Stimulated activated CD4-positive, alpha-beta T cell treated with anti-CD3 and anti-CD28 coated beads, Interleukin-15, amount 100 ng/mL, for 1 hour (primary cell): ENCODE data around the gene TSPAN15.

Source experiments
- DNase-seq, 2 donors: peaks; one replicate each; pipeline ENCODE4 v3.0.0-alpha.2; 2020; ENCODE audit warnings: low read depth in 1 of 2, low spot score in 1 of 2

The TSPAN15 gene

DNA sequence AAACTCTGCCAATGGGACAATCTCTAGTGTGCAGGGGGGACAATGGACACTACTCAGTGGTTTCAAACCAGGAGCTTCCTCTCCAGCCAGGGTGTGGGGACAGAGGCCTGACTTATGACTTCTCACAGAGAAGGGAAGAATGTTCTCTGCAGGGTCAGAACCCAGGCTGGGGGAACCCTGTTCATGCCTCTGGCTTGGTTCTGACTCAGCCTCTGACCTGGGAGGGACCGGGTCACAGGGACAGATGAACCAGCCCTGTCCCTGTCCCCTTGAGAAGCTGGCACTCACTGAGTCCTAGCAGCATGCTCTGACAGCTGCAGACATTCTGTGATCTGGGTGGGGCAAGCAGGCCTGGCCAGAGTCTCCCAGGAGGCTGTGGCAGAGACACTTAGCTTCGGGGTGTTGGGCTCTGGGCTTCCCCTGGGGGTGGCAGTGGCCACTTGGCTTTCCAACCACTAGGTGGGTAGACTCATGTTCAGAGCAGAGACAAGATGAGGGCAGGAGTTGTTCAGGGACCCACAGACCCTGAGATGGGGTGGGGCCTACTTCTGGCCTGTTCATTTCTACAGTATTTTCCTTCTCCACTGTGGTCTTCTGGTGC lies 13.6 kb downstream of the TSPAN15 start:
- DNase-seq, result no peak

DNA sequence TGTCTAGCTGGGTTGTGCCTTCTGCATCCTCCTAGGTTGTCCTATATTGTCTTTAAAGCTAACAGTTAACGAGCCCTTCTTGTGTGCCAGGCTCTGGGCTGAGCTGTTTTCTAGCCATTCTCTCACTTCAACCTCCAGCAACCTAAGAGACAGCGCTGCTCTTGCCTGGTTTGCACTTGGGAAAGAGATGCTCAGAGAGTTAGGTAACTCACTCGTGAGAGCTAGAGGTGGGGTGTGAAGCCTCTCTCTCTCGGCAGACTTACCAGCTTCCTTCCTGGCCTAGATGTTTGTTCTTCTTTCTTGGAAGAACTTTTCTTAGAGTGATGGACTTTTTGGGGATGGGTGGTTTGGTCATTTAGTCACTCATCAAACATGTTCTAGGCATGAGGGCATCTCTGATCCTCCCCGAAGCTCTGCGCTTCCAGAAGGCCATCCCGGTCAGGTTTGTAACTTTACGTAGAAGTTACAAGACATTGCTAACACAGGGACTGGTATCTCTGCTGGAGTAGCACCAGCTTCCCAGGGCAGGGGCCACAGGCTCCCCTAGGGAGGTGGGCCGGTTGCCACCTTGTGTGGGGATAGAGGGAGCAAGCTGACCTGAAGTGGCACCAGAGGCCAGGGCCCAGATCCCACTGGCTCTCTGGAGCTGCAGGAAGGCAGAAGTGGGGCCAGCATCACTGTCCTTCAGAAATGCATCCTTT lies 14.3 kb downstream of the TSPAN15 start:
- DNase-seq, result no peak

DNA sequence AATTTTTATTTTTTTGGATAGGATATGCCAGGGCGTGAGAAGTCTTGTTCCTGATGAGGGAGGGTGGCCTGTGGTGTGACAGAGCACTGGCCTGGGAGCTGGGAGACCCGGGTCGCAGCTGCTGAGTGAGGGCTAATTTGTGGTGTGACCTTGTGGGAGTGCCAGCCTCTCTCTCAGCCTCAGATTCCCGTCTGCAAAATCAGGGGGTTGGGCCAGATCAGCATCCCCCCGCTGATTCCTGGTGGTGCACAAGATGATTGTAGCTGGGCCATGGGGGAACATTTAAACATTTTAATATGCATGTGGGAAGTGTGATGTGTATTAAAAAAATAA lies 14.9 kb downstream of the TSPAN15 start:
- no peak for DNase-seq

DNA sequence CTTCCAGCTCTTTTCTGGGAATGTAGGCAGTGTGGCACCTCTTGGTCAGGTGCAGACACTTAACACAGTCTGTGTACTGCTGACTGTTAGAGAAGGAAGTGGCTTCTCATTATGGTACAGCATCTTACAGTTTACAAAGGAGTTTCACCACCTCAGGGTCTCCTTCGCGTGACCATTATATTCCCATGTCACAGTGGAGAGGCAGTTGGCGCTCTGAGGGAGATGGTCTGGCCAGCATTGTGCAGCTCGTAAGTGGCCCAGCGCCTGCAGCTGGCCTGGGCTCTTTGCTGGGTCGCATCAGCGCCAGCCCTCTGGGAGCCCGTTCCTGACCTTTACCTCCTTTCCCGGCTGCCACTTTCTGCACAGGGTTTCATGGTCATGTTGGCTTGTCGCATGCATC lies 15.4 kb downstream of the TSPAN15 start:
- no peak for DNase-seq

DNA sequence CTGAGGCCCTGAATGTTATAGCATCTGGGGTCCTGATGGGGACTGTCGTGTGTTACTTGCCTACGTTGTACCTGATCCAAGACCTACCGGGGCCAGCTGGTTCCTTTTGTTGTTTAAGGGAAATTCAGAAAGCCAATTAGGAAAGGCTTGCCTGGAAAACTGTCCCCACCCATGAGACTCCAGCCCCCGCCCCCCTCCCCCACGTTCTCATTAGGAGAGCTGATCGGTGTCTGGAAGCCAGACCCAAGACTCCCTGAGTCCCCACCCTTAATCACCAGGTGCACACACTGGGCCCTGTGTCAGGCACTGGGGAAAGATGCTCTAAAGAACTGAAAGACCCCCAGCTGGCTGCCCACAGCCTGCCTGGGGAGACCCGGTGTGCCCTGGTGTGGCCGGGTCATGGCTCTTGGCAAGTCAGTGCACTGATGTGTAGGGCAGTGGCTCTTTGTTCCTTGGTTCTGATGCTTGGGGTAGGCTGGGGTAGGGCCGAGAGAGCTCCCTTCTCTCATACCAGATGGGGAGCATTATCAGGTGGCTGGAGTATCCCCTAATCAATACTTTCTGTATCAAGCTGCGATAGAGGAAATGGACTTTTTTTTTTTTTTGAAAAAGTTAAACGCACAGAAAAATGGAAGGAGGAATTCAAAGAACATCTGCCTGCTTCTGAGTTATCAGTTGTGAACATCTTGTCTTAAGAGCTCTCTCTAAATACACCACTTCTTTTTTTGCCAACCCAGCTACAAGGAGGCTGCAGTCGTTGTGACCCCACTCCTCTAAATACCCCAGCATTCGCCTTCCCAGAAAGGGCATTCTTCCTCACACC lies 16.9 kb downstream of the TSPAN15 start:
- DNase-seq, result no peak

DNA sequence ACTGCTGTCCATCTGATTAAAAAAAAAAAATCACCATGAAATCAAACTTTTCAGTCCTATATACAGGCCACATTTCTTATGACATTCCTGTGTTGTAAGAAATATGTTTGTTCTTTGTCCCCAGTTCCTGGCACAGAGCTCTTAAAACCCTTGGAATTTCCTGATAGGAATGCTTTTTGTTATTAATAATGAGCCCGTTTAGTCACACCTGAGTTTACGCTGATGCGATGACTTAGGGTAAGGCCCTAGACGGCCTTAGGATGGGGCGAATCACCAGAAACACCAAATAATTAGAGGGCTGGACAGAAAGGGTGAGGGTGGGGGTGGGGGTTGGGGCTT lies 17.5 kb downstream of the TSPAN15 start:
- DNase-seq, result no peak

DNA sequence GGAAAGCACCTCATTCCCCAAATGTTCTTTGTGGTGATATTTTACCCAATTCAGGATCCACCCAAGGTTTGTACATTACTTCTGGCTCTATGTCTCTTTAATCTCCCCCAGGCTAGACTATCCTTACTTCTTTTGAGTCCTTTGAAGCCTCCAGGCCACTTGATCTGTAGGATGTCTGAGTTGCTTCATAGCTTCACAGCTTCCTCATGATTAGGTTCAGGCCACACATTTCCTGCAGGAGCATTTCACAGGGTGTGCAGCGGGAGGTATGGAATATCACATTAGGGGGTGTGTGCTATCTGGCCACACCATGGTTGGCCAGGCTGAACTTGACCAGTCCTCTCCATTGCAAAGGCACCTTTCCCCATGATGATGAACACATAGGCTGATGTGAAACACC lies 18.7 kb downstream of the TSPAN15 start:
- DNase-seq, result no peak

DNA sequence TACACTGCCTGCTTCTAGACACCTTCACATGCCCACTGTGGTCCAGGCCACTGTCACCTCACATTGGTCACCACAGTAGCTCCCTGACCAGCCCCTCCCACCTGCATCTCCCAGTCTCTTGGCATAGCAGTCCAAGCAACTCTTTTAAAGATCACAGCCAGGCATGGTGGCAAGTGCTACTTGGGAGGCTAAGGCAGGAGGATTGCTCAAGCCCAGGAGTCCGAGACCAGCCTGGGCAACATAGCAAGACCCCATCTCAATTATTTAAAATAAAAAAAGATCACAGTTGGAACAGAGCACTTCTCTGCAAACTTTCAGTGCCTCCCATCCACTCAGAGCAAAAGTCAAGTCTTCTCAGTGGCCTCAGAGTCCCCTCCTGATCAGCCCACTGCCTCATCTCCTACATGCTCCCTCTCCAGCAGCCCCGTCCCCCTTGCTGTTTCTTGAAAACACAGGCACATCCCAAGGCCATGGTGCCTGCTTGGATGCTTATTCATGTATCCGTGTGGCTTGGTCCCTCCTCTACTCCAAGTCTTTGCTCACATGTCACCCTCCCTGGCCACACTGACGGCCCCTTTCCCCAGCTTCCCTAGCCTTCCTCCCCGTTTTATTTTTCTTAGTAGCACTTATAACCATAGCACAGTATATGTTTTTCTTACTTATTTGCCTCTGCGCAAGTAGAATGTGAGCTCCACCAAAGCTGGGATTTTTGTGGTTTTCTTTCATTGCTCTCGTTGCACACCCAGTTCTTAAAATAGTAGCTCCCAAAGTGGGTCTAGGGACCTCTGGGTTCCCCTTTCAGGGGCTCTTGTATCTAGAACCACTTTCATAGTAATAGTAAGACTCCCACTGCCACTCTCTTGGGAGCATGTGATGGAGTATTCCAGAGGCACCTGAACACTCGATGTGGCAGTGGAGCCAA lies 19.5 kb downstream of the TSPAN15 start:
- DNase-seq, result no peak

DNA sequence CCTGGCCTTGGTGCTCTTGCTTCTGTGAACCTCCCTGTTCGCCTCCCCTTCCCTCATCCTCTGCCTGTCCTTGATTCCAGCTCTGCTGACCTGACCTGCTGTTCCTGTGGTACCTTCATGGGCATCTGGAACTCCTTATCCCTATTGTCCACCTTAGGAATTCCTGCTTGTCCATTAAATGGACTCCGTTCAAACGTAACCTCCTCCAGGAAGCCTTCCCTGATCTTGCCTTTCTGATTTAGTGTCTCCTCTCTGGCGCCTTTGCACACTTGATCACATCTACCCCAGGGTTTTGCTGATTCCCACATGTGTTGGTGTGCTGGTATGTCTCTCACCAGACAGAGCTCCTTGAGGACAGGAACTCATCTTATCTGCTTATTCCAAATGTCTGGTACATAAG lies 20.9 kb downstream of the TSPAN15 start:
- no peak for DNase-seq

DNA sequence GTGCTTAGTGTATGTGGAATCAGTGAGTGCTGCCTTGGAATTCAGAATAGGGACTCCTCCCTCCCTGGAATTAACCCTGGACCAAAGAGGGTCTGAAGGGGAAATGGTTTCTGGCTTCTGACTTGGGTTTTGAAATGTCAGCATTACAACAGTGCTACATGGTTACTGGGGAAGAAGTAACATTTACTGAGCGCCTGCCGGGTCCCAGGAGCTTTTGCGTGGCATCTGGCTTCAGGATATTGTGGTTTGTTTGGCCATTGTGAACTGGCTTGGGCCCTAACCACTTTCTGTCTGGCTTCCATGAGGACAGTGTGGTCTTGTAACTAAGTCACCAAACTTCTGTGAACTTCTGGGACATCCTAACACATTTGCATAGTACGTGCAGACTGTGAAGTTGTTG lies 21.3 kb downstream of the TSPAN15 start:
- DNase-seq, result no peak

DNA sequence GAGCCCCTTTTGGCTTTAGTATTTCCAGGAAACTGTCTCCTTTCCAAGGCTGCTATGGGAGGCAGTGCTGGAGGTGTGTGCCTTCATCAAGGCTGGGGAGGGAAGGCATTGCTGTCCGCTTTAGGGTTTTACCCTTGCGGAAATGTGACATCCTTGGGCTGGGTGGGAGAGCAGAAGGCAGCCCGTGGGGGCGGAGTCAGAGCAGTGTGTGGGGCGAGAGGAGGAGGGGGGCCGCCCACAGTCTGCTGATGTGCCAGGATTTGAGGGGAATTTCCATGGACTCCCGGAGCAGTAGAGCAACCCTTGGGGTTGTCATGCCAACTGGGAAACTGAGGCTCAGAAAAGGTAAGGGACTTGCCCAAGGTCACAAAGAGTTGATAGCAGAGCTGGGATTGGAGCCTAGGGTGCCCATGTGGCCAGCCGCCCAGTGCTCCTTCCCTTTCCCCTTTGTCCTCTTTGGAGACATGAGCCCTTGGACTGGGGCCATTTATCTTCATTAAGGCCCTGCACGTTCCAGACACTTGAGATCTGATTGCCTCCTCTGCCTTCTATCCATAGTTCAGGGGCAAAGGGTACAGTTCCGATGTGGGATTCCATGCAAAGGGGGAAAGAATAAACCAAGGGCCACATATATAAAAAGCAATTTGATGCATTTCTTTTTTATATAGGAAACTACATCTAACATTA lies 22.2 kb downstream of the TSPAN15 start:
- DNase-seq, result no peak

DNA sequence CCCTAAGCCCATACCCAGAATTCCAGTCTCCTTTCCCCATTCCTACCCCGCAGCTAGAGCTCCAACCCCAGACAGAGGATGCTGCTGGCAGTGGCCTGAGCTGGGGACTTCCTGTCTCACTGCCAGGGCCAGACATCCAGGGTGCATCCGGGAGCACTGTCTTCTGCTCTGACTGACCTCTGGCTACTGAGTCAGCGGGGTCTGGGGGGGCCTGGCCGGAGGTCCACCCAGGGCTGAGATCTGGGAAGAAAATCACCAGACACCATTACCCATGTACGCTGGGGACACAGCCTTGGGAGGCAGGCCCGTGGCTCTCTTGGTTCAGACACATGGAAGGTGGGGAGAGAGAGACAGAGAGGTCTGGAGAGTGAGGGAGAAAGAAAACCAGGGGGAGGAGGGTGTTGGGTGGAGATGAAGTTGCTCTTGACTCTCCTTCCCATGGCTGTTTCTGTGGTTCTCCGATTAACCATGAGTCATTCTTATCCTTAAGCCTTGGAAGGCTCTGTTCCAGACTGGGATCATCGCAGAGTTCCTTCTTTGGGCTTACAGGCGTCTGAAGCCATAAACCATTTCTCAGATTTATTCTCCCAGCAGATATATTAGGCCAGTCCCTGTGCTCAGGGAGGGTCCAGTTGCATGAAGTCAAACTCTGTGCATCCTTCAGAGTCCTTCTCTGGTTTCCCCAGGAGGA lies 23.6 kb downstream of the TSPAN15 start:
- no peak for DNase-seq

DNA sequence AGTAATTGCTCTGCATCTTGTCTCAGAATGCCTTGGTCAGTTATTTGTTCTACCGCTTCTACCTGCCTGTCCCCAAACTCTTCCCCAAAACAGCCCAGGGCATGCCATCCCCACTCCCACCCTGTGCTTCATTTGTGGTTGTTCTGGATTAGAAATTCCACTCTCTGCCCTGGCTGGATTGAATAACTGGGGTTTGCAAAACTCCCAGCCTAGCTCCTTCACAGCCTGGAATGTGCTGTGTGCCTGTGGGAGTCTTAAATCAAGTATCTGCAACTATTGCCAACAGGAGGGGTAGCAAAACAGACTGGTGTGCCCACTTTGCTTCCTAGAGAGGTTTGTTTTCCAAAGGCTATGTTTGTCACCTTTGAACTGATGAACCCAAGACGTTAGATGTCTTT lies 24.2 kb downstream of the TSPAN15 start:
- DNase-seq, result no peak

DNA sequence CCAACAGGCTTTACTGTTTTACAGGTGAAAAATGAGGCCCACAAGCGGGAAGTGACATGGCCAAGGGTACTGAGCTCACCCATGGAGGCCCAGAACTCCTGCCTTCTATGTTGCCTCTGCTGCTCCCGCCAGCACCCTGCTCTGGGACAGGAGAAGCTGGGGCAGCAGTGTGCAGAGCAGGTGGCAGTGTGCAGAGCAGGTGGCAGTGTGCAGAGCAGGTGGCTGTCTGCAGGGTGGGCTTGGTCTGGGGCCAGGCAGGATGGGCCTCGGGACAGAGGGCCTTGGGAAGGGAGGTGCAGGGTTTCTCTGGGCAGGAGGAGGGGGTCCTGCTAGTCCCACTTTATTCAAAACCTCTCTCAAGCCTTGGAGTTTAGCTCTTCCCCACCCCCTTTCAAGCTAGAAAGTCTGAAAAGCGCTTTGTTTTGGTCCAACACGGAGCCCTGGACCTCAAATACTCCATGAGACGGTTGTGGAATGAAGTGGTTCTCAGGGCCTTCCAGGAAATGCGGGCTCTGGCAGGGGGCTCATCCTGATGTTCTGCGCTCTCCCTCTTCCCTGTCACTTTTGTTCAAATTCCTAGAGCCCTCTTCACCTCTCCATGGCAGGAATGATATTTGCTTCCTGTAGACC lies 26.8 kb downstream of the TSPAN15 start:
- no peak for DNase-seq

DNA sequence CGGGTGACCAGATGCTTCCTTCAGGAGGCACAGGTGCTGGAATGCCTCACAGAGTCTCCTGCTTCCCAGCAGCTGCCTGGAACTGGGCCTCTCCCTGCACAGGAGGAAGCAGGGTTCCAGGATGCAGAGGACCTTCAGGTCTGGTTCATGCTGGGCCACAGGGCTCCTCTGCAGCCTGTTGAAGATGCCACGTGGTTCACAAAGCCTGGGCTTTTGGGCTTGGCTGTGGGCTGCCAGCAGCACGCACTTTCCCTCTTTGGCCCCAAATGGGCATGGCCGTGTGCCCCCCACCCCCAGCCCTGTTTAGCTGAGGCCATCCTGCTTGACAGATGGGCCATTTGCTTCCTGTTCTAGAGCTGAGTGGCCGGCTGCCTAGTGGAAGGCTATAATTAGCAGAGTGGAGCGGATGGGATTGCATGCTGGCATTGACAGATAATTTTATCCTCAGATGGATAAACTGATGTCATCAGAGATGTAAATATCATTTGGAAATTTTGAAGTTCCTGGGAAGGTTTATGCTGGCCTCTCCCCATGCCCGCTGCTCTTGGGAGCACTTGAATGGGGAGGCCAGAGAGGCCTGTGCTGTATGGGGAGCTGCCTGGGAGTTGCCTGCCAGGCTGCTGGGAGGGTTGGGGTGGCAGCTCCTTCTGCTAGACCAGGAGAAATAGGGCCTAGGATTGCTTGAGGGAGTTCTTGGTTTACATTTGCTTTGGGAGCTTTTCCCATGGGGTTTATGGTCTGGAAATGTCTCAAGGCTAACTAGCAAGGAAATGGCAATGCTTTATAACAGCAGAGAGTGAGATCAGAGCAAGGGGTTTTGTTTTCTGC lies 28.2 kb downstream of the TSPAN15 start:
- no peak for DNase-seq

DNA sequence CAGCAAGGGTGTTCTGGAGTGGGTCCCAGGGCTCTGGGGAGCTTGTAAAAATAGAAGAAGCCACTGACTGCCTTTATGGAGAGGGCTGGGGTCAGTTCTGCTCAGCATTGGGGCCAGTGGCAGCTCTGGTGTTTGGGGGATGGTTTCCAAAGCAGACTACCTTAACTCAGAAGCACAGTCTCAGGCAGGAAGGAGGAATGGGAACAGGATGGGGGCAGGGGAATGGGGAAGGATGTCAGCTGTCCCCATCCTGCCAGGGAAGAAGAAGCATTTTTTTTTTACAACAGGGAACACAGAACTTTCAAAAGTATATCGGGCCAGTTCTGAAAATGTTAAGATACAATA lies 28.8 kb downstream of the TSPAN15 start:
- DNase-seq, result no peak

DNA sequence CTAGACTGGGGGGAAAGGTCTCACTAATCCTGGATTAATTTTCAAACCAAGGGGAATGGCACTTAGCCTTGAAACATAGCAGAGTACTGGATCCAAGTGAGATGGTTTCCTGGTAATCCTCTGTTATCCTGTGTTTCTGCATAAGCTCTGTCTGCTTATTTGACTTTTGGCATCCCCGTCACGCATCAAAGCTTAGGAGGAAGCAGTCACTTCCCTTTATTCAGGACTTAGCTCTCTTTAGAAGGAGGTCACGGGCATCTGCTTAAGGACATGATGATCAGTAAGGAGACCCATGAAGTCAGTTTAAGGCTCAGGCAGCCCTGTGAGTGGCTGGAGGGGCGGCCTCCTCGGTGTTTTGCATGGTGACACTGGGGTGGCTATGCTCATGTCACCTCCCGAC lies 30.0 kb downstream of the TSPAN15 start:
- no peak for DNase-seq

DNA sequence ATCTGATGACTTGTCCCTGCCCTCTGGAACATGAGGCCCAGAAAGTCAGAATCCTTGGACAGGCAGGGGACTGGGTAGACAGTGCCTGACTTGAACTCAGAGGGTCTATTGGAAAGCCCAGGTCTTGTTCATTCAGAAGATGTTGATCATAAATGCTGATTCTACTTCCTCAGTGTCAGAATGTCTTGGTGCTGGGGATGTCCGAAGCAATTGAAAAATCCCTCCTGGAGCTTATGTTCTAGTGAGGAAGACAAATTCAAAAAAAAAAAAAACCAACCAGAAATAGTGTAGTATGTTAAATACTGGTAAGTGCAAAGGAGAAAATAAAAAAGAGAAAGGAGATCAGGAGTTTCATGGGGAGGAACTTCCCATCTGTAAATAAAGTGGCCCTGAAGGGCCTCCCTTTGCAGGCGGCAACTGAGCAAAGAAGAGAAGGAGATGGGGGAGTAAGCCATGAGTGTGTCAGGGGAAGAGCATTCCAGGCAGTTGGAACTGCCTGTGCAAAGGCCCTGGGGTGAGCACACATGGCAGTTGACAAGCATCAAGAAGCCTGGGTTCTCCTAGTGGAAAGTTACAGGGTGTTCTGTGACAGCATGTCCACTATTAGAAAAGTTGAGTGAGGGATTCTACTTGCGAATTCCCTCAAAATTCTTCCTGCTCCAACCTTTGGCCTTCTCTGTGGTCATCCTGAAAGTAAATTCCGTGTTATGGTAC lies 30.7 kb downstream of the TSPAN15 start:
- no peak for DNase-seq

DNA sequence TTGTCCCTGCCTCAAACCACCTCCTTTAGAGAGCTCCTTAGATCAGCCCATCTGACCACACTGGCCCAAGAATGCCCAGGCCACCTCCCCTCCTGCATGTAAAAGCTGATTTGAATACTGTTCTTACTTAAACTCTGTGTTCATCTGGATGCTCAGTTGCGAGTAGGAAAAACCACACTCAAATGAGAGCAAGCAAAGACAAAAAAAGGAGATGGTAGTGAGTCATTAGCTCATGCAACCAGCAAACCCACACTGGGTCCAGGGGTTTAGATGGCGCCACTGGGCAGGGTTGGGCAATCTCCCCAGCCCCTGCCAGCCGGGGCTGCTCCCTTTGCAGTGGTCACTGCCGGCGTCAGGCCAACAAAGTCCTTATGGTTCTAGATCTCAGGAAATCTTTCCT lies 32.7 kb downstream of the TSPAN15 start:
- no peak for DNase-seq
